OCI-LY7 (cell line): ENCODE results near the gene RNF14.
"Not testable (repeated sequence)": the region's sequence is repeated elsewhere in the genome, so short reads cannot be mapped to it uniquely, and the experiment has no call there.

ENCODE experiments used
- CTCF ChIP-seq: fragments of 200-600 bp; sonication (generic); conservative IDR thresholded peaks from 2 replicates; pipeline ENCODE4 v1.5.1; 2014; ENCODE audit warnings: mild to moderate bottlenecking, antibody characterized with exemption, low read length, moderate library complexity, mixed read lengths
- EZH2phosphoT487 ChIP-seq: fragments of 200-600 bp; sonication (generic); IDR thresholded peaks from 2 replicates; pipeline ENCODE4 v1.6.1; 2018; ENCODE audit warnings: low read depth, borderline replicate concordance, mild to moderate bottlenecking, mixed run types, antibody characterized with exemption, low read length, moderate library complexity, mixed read lengths

- TF ChIP-seq CTCF, EZH2phosphoT487: not testable (repeated sequence)
Observed at GRCh38 chr5:142037599-142037998, 68.7 kb downstream of the RNF14 start.
